NCI-H2029 treated with DMSO at 0.1 percent for 48 hours (cell line): ENCODE measurements around the gene VDAC1.
"Not testable (repeated sequence)": the region's sequence is repeated elsewhere in the genome, so short reads cannot be mapped to it uniquely, and the experiment has no call there.

Experiments used
- DNase-seq: peaks from one replicate; lab custom pipeline; 2025; lab: John Stamatoyannopoulos, UW

The VDAC1 gene

DNA sequence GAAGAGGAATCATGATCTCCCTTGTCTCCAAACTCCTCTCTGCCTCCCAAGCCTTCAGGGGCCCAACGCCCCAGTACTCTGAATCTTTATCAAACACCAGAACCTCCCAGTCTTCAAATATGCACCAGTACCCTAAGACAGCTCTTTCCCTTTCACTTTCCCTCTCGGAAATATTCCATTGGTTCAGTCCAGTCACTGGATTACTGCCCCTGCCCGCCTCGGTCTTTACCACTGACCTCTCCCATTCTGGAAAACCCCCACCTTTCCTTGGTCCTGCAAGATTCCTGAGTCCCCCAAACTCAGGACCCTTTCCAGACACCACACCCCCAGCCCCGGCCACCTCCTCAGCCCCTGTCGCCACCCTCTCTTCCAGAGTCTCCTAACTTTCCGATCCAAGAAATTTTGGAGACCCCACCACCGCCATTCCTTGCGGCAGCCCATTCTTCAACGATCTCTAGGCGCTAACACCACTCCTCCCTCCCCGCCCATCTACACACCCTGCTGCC, 37.0 kb downstream of the VDAC1 start:
- no peak for DNase-seq

DNA sequence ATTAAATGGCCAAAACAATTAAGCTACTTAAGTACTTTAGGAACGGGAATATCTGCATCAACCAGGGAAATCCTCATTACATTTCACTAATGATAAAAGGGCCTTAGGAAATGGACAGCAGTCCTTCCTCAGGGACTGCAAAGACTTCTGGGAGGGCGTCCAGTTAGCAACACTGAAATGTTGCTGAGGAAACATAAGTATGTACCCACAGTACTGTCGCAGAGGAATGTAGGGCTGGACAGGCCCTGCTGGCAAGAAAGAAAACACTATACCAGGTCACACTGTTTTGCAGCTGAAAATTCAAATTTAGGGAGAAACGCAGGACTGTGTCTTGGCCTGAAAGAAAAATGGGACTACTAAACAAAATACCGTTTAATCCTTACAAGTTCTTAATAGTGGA, 37.7 kb downstream of the VDAC1 start:
- no peak for DNase-seq

DNA sequence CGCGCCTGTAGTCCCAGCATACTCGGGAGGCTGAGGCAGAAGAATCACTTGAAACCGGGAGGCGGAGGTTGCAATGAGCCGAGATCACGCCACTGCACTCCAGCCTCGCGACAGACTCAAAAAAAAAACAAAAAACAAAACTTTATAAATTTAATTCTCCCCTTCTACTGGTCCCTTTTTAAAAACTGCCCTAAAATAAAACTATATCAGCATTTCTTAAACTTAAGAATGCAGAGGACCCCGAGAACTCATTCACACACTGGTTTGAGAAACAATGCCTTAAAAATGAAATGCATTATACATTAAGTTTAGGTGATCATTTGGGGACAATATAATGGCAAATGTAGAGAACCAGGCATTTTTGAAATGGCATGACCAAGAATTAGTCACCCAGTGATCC, 38.7 kb downstream of the VDAC1 start:
- DNase-seq = no peak

DNA sequence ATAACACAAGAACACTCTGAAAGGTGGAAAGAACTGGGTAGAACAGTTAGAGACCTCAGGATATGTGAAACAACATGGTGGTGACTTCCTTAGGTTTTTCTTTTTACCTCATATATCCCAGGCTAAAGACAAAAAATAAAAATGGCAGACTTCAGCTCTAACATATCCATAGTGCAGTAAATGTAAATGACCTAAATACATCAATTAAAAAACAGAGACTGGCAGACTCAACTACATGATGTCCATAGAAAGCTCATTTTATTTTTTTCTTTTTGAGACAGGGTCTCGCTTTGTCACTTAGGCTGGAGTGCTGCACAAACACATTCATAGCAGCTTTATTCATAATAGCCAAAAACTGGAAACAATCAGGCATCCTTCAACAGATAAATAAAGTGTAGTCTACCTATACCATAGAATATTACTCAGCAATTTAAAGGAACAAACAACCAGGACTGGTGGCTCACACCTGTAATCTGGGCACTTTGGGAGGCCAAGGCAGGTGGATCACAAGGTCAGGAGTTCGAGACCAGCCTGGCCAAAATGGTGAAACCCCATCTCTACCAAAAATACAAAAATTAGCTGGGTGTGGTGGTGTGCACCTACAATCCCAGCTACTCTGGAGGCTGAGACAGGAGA, 41.2 kb downstream of the VDAC1 start:
- no peak for DNase-seq

DNA sequence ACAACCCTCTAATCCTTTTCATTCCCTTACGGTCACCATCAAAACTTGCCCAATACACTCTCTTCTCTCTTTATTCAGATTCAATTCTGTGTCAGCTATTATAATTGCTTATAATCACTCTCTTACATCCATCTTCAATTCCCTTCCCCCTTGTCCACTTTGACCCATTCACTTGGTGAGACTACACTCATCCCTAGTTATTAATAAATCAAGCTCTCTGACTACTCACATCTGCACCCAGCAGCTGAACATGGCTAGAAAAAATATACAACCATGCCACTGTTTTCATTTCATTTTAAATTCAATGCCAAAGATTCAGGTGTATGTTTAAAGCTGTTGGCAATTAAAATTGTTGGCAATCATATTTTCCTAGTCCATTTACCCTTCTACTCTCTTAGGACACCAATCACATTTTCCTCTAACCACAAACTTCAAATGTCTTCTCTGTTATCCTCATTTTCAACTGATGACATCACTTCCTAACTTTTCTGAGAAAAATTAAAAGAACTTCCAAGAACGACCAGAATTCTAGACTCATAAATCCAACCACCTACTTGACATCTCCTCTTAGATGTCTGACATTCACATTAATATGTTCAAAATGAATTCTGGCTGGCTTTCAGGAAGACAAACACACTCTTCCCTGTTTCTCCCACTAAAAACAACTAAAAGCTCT, 41.8 kb downstream of the VDAC1 start:
- DNase-seq = no peak

DNA sequence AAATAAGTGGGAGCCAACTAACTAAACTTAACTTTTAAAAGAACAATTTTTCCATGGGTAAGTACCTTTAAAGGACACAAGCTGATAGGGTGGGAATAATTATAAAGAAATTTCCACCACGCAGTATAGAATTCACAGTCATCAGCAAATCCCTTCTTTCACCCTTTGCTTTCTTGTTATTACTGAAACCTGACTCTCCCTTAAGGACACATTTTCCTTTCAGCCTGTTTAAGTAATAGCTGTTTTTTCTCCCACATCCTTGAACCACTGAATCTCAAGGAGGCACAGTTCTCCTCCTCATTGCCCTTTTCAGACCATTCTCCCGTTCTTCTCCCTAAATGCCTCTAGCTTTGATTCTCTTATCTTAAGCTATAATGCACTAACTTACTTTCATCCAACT, 42.6 kb downstream of the VDAC1 start:
- no peak for DNase-seq

DNA sequence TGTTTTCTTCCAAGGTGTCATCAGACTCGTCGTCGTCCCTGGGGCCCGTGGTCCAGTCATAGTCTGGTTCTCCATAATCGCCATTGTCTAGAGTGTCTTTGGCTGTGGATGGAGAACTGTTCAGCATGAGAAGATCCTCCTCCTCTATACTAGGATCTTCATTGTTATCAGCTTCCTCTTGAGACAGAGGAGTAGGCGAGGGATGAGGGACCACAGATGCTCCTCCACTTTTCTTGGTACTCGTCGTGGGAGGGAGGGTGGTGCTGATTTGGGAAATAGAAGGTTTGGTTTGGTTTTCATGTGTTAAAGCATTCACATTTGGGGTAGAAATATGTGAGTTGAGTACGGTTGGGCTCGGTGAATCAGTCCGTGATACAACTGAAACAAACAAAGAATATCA, 45.1 kb downstream of the VDAC1 start:
- DNase-seq = no peak

DNA sequence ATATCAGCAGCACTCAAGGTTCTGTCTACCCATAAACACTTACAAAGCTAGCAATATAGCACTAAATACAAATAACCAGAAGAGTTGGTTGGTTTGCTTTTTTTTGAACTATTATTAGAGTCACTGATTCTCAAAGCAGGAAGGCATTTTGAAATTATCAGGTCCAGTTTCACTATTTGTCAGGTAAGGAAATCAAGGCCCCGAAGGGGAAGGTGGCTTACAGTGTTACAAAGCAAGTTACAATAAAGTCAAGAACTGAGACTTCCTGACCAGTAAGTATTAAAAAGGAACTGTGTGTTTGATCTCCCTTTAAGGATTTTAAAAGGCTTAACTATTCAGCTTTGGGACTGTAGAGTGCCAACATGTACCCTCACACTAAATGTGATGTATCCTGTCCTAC, 47.2 kb downstream of the VDAC1 start:
- DNase-seq = no peak

DNA sequence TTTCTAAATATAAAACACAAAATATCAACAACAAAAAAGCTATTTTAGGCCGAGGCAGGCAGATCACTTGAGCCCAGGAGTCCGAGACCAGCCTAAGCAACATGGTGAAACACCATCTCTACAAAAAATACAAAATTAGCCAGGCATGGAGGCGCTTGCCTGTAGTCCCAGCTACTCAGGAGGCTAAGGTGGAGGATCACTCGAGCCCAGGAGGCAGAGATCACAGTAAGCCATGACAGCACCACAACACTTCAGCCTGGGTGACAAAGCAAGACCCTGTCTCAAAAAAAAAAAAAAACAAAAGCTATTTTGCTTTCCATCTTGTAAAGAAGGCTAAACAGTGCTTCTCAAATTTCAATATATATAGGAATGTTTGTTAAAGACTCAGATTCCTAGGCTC, 47.7 kb downstream of the VDAC1 start:
- no peak for DNase-seq

DNA sequence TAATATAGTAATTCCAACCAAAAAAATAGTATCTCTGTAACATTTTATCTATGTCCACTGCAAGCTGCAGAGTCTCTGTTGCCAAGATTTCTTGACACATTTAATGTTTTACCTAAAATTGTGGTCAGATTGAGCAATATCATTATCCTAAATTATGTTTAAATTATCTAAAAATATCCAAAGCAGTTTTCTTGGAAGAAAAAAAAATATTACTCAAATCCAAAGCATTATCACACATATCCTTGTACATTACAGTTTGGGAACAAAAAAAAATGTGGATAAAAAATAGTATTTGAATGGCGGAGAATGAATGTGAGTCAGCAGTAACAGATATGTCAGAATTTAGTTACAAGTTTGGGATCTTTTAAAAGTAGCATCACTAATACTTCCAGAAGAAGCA, 48.6 kb downstream of the VDAC1 start:
- not testable (repeated sequence) for DNase-seq

DNA sequence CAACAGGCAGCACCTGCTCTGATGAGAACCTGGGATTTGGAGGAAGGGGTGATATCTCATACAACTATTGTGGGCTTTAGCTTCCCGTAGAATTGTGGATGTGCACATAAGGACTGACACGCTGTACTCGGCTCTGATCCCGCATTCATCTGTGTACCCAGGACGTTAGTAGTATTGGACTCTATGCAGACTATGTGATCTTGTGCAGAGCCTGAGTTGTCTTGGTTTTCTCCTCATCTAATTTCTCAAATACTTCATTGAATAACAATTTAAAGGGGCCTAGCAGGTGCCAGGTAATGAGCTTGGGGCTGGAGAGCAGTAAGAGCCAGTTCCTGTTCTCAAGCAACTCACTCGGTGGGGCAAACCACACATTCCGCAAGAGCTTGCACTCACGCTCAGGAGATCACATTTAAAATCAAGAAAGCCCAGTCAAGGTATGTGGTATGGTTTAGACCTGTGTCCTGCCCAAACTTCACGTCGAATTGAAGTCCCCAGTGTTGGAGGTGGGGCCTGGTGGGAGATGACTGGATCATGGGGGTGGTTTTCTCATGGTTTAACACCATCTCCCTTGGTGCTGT, 51.1 kb downstream of the VDAC1 start:
- DNase-seq = no peak

DNA sequence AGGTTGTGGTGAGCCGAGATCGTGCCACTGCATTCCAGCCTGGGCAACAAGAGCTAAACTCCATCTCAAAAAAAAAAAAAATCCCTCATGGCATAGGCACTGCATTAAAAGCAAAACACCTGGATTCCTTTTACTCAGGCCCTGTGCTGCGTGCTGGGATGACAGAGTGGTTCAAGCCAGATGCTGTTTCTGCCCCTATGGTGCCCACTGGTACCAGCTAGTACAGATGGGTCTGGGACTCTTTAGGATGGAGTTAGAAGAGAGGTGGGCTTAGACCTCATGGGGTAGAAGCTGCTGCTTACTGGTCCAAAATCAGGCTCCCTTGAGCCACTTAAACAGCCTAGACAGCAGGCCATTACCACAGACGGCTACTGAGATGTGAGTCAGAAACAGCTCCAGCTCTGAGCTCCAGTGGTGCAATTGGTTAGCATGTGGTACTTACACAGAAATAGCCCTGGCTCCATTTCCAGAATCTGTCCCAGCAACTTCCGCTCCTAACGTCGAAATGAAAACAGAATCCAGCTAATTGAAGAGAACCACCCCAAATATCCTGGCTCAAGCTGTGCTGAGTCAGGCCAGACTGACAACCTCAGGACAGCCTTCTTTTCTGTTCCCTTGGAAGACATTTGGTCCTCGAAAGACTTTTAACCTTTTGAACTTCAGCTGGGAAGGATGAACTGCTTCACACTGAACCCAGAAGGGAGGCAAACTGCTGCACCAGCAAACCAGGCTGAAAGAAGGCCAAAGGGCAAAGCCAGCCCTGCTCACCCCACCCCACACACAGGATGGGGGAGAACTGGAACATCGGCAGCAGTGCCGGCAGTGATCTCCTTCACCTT, 51.8 kb downstream of the VDAC1 start:
- DNase-seq = no peak

DNA sequence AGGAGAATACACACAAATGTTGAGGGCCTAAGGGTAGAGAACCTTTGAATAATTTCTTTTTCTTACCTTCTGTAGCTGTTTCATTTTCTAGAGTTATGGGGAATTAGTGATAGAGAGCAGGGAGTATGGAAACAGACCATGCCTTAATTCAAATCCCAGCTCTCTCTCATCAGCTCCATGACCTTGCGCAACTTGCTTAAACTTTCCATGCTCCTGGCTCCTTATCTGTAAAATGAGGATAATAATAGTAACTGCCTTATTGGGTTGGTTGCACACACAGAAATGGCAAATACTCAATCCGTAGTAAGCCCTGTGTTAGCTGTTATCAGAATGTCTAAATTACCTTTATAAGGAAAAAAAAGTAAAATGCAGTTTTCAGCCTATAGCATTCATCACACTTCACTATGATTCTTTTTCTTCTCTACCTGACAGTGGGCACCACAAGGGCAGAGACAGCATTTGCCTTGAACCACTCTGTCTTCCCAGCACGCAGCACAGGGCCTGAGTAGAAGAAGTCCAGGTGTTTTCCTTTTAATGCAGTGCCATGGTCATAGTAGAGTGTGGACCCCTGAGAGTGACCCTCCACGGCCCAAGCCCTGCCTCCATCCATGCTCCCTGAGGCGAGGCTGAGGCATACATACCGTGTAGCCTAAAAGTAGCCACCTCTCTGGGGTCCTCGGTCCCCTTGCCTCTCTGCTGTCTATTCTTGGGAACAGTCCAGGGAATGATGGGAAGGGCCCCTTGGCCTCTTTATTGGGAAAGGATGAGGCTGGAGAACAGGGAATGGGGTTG, 53.8 kb downstream of the VDAC1 start:
- no peak for DNase-seq

DNA sequence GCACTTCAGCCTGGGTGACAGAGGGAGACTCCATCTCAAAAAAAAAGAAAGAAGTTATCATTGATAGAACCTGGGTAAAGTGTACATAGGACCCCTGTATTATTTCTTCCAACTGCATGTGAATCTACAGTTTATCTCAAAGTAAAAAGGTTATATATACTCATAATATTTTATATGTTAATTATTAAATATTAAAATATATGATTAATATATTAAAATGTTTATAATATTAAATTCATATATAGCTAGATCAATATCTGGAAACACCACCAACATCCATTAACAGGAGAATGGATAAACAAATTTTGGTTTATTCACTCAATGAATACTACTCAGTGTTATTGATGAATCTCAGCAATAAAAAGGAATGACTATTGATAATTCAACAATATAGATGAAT, 56.1 kb downstream of the VDAC1 start:
- DNase-seq = no peak

DNA sequence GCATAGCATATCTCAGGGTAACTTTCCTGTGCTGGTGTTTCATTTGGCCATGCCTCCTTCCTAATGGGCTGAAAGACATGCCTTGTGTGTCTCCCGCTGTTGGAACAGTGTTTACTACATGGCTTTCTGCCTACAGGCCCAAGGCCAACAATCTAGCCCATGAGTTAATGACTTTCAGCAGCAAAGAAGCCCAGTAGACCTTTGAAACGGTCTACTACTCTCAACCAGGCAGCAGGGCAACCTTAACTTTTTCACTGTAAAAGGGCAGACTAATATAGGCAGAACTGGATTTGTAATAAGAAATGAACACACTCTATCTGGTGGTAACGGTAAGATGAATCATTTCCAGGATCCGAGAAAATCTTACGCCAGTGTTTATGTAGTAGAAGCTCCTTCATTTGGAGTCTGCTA, 57.3 kb downstream of the VDAC1 start:
- no peak for DNase-seq

DNA sequence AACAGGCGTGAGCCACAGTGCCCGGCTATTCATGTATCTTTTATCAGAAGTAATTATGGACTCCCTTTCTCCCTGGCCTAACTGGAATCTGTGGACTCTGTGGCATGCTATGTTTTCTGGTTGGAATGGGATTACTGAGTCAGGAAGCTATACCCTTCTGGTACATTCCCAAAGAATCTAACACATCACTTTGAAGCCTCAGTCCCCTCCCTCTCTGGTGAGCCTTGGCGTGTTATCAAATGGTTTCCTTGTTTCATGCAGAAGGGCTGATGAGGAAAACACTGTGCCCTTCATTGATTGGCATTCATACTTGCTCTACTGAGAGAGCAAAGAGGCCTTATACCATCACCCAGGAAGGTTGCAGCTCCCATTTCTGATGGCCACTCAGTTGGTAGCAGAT, 59.2 kb downstream of the VDAC1 start:
- DNase-seq = no peak

DNA sequence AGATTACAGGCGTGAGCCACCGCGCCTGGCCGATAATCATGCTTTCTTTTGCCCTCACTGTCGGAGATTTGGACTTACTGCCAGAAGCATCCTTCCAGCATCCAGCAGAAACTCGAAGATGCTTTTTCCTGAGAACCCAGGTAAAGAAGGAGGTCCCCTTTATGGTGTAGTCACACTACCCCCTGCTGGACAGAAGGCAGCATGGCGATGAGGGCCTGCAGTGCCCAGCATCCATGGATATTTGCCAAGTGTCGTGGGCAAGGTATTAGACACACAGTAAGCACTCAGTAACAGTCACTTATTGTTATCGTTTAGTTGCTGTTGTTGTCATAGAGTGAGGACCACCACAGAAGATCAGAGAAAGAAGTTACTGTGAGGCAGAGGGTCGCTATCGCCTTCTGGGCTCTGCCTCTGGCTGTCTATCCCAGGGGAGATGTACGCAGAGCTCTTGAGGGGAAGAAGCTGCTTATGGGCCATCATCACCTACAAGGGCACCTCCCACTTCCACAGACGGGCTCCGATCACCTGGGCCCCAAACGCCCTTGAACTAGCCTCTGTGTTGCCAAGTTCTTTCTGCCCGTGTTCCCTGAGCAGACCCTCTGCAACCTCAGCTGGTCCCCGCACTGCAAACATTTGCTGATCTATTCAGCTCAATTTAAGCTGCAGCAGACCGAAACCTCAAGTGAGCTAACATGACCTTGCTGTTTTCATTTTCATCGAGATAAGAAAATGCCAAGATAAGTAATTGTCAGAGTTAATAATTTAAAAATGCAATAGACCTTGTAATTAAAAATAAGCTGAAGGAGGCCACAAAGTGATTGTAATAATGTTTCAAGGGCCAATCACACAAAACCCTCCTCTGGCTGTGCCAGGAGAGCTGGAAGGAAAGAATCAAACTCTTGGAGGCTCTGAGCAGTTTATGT, 60.3 kb downstream of the VDAC1 start:
- DNase-seq = peak; percentile 63

DNA sequence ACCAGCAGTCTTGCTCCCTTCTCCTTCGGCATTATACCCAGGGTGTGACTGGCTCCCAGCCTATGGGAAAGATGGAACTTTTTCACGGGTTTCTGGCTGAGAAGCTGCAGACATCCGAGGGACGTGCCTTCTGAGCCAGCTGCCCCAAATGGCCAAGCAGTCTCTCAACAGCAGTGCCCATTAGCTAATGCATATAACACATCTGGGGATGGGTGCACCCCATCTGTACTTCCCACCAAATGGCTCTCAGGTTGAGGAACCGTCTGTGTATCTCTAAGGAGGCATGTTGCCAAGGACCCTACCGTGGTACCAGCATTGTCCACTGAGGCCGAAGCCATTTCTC, 61.3 kb downstream of the VDAC1 start:
- no peak for DNase-seq

DNA sequence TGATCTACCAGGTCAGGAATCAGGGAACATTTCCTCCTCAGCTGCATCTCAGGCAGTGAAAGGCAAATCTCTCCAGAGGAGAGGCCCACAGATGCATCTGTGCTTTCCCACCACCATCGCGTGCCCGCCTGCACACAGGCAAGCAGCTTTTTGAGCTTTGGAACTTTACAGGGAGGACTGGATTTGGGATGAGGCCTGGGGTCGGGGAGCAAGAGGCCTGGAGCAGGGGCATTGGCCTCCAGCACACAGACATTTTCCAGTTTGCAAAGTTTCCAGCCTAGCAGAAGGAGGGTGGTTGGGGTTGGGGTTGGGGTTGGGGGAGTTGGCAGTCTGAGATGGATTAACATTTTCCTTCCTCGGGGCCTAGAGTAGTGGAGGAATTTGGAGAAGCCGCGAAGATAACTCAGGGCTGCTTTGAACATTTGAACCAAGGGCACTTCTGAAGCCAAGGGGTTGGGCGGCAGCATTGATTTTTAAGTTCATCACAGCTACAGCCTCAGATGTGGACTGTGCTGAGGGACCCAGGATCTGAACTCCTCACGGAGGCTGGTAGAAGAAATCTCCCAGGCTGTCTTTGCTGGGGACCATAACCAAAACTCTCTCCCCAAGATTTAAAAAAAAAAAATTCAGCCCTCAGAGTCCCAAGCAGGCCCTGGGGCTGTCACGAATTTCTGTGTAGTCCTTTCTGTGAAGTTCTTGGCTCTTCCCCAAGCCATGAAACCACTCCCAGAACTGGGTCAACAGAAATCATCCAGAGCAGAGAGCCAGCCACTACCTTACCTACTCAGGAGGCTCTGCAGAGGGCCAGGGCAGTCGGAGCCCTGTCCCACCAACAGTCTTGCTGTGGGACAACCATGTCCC, 61.9 kb downstream of the VDAC1 start:
- DNase-seq = peak; percentile 7
